H1 (cell line): Measurements from ENCODE around the gene KRTAP19-6. TPM values are rescaled to one million over a fixed set of nuclear protein-coding genes. Genes with fewer than 3 reads are reported as not detected.

ENCODE experiments used
- CTCF ChIA-PET: fragments of 300-600 bp; sonication (Branson Sonifier 250); formaldehyde crosslinking; loops from one replicate; lab custom pipeline; 2021; ENCODE audit not compliant: partially characterized antibody; lab: Charles Lee
- POLR2A ChIA-PET: fragments of 300-600 bp; sonication (Branson Sonifier 250); formaldehyde crosslinking; loops from one replicate; lab custom pipeline; 2021; ENCODE audit warnings: inconsistent platforms; ENCODE audit not compliant: partially characterized antibody; lab: Charles Lee
- DNase-seq, 2 experiments: peaks; one replicate each; pipeline versions ENCODE4 v3.0.0 to v3.0.0-alpha.2; 2010 to 2022; ENCODE audit warnings: low spot score in 2 of 2, low read depth in 1 of 2, mixed read lengths in 1 of 2
- FAIRE-seq: peaks from 2 replicates; lab custom pipeline; 2011; peaks lifted over from hg19 to GRCh38; lab: Jason Lieb, UNC
- H2AFZ ChIP-seq: 2 replicates; pipeline ENCODE4 v1.8.1; 2012; ENCODE audit warnings: low read length, inconsistent platforms
- H2AK5ac ChIP-seq: 2 replicates; pipeline ENCODE4 v1.6.1; 2013; ENCODE audit warnings: low read depth, low read length
- H2BK120ac ChIP-seq: replicated peaks from 2 replicates; pipeline ENCODE3; 2013; ENCODE audit warnings: low read depth, low read length, inconsistent platforms
- H2BK12ac ChIP-seq: 2 replicates; pipeline ENCODE4 v1.6.1; 2013; ENCODE audit warnings: low read depth, low read length
- H2BK15ac ChIP-seq: 2 replicates; pipeline ENCODE4 v1.6.1; 2013; ENCODE audit warnings: low read length
- H2BK20ac ChIP-seq: 2 replicates; pipeline ENCODE4 v1.6.1; 2013; ENCODE audit warnings: low read length
- H2BK5ac ChIP-seq: 2 replicates; pipeline ENCODE4 v1.6.1; 2013; ENCODE audit warnings: low read depth, low read length
- H3K14ac ChIP-seq: 2 replicates; pipeline ENCODE4 v1.6.1; 2013; ENCODE audit warnings: inconsistent platforms; ENCODE audit not compliant: insufficient read length
- H3K18ac ChIP-seq: 2 replicates; pipeline ENCODE4 v1.6.1; 2013; ENCODE audit warnings: low read length; ENCODE audit errors: extremely low read depth
- H3K23ac ChIP-seq: 2 replicates; pipeline ENCODE4 v1.6.1; 2013; ENCODE audit warnings: inconsistent platforms; ENCODE audit not compliant: insufficient read length
- H3K23me2 ChIP-seq: 2 replicates; pipeline ENCODE4 v1.6.1; 2013; ENCODE audit warnings: low read depth, low read length
- H3K27ac ChIP-seq: 2 replicates; pipeline ENCODE4 v1.6.1; 2011; ENCODE audit warnings: low read depth, low read length, inconsistent platforms
- H3K27me3 ChIP-seq, 4 experiments: replicated peaks in 1 of 4; 1 replicate in 1 of 4; 2 replicates in 3 of 4; pipeline versions ENCODE4 v1.6.1 to v1.8.1; 2011 to 2013; ENCODE audit warnings: low read length in 3 of 4, mild to moderate bottlenecking in 3 of 4, inconsistent platforms in 2 of 4, mixed read lengths in 2 of 4, moderate library complexity in 1 of 4; ENCODE audit not compliant: control insufficient read depth in 3 of 4, insufficient read depth in 3 of 4; ENCODE audit errors: extremely low read depth in 1 of 4
- H3K36me3 ChIP-seq, 4 experiments: 2 replicates each; pipeline versions ENCODE4 v1.6.1 to v1.8.1; 2011 to 2013; ENCODE audit warnings: mild to moderate bottlenecking in 4 of 4, low read length in 3 of 4, moderate library complexity in 2 of 4, control low read depth in 1 of 4, inconsistent platforms in 1 of 4; ENCODE audit not compliant: insufficient read depth in 4 of 4, control insufficient read depth in 2 of 4
- H3K4ac ChIP-seq: replicated peaks from 2 replicates; pipeline ENCODE3; 2013; ENCODE audit warnings: low read length, low read depth, mixed read lengths, inconsistent platforms; ENCODE audit not compliant: insufficient read length
- H3K4me1 ChIP-seq, 4 experiments: replicated peaks in 1 of 4; 1 replicate in 1 of 4; 2 replicates in 3 of 4; pipeline versions ENCODE4 v1.6.1 to v1.8.1; 2011 to 2013; ENCODE audit warnings: low read length in 3 of 4, inconsistent platforms in 2 of 4, mixed read lengths in 1 of 4; ENCODE audit not compliant: insufficient read depth in 4 of 4, control insufficient read depth in 3 of 4
- H3K4me2 ChIP-seq, 2 experiments: 2 replicates each; pipeline versions ENCODE4 v1.6.1 to v1.8.1; 2011 to 2013; ENCODE audit warnings: low read depth in 2 of 2, low read length in 2 of 2, control low read depth in 1 of 2, inconsistent platforms in 1 of 2, mild to moderate bottlenecking in 1 of 2; ENCODE audit not compliant: insufficient read depth in 1 of 2
- H3K4me3 ChIP-seq, 4 experiments: fragments of 200-600, 300-600 bp in 1 of 4; sonication (generic), shearing (Covaris generic), sonication (Bioruptor Twin) in 1 of 4; 2 replicates each; pipeline versions ENCODE4 v1.5.1 to v1.8.1; 2011 to 2016; ENCODE audit warnings: low read length in 4 of 4, low read depth in 3 of 4, control low read depth in 2 of 4, inconsistent platforms in 2 of 4, mild to moderate bottlenecking in 2 of 4, mixed read lengths in 1 of 4, moderate library complexity in 1 of 4; ENCODE audit not compliant: insufficient read depth in 2 of 4; ENCODE audit errors: extremely low read depth in 1 of 4
- H3K56ac ChIP-seq: replicated peaks from 2 replicates; pipeline ENCODE3; 2013; ENCODE audit warnings: low read depth, mild to moderate bottlenecking, mixed read lengths, low read length, inconsistent platforms; ENCODE audit not compliant: insufficient read length
- H3K79me1 ChIP-seq: 2 replicates; pipeline ENCODE4 v1.6.1; 2013; ENCODE audit warnings: low read depth, low read length, control low read depth
- H3K79me2 ChIP-seq, 2 experiments: 2 replicates each; pipeline versions ENCODE4 v1.6.1 to v1.8.1; 2012 to 2013; ENCODE audit warnings: low read length in 2 of 2, mild to moderate bottlenecking in 2 of 2, inconsistent platforms in 1 of 2; ENCODE audit not compliant: insufficient read depth in 2 of 2, control insufficient read depth in 1 of 2
- H3K9ac ChIP-seq, 4 experiments: replicated peaks in 1 of 4; 1 replicate in 1 of 4; 2 replicates in 3 of 4; pipeline versions ENCODE4 v1.6.1 to v1.8.1; 2011 to 2013; ENCODE audit warnings: low read depth in 3 of 4, low read length in 3 of 4, control low read depth in 2 of 4, mild to moderate bottlenecking in 2 of 4, moderate library complexity in 2 of 4, inconsistent platforms in 1 of 4; ENCODE audit errors: extremely low read depth in 1 of 4
- H3K9me3 ChIP-seq, 2 experiments: 2 replicates each; pipeline versions ENCODE4 v1.6.1 to v1.8.1; 2012 to 2013; ENCODE audit warnings: mild to moderate bottlenecking in 2 of 2, moderate library complexity in 2 of 2, control low read depth in 1 of 2, inconsistent platforms in 1 of 2, low read depth in 1 of 2, low read length in 1 of 2, mixed read lengths in 1 of 2; ENCODE audit not compliant: insufficient read depth in 2 of 2
- H4K20me1 ChIP-seq, 2 experiments: replicated peaks in 1 of 2; 2 replicates each; pipeline versions ENCODE3 to v1.8.1; 2011 to 2013; ENCODE audit warnings: inconsistent platforms in 2 of 2, low read length in 2 of 2, mild to moderate bottlenecking in 1 of 2; ENCODE audit not compliant: insufficient read depth in 2 of 2, control insufficient read depth in 1 of 2
- H4K5ac ChIP-seq: 2 replicates; pipeline ENCODE4 v1.6.1; 2013; ENCODE audit warnings: low read length, low read depth, mixed read lengths, inconsistent platforms; ENCODE audit not compliant: insufficient read length
- H4K8ac ChIP-seq: 2 replicates; pipeline ENCODE4 v1.8.0; 2013; ENCODE audit warnings: mild to moderate bottlenecking, moderate library complexity, low read length, inconsistent platforms; ENCODE audit not compliant: insufficient read depth; ENCODE audit errors: extremely low read depth
- H4K91ac ChIP-seq: replicated peaks from 2 replicates; pipeline ENCODE3; 2013; ENCODE audit warnings: low read length, mixed read lengths, inconsistent platforms; ENCODE audit not compliant: insufficient read length
- ATF2 ChIP-seq: IDR thresholded peaks from 2 replicates; pipeline ENCODE4 v1.6.1; 2012; ENCODE audit warnings: low read length, inconsistent platforms
- BCL11A ChIP-seq, 2 experiments: IDR thresholded peaks; one replicate each; pipeline ENCODE4 v1.6.1; 2011; ENCODE audit warnings: low read depth in 2 of 2, low read length in 2 of 2, mild to moderate bottlenecking in 2 of 2
- BRCA1 ChIP-seq: IDR thresholded peaks from 2 replicates; pipeline ENCODE4 v1.6.1; 2012; ENCODE audit warnings: low read depth, low read length, improper control_type of control experiment
- CHD1 ChIP-seq: IDR thresholded peaks from 2 replicates; pipeline ENCODE4 v1.6.1; 2012; ENCODE audit warnings: low read depth, low read length, improper control_type of control experiment
- CHD2 ChIP-seq: IDR thresholded peaks from 2 replicates; pipeline ENCODE4 v1.6.1; 2012; ENCODE audit warnings: low read length, improper control_type of control experiment
- EP300 ChIP-seq, 2 experiments: IDR thresholded peaks; 1 replicate in 1 of 2; 2 replicates in 1 of 2; pipeline ENCODE4 v1.6.1; 2011 to 2012; ENCODE audit warnings: low read depth in 2 of 2, low read length in 2 of 2, mild to moderate bottlenecking in 2 of 2, borderline replicate concordance in 1 of 2, inconsistent platforms in 1 of 2, moderate library complexity in 1 of 2
- FOSL1 ChIP-seq: IDR thresholded peaks from 2 replicates; pipeline ENCODE4 v1.6.1; 2011; ENCODE audit warnings: mild to moderate bottlenecking, low read depth, low read length, moderate library complexity; ENCODE audit not compliant: insufficient read depth
- KDM5A ChIP-seq: fragments of 200-600 bp; IDR thresholded peaks from 2 replicates; pipeline ENCODE4 v1.7.1; 2012; ENCODE audit warnings: mild to moderate bottlenecking, low read length, inconsistent platforms, mixed read lengths
- NANOG ChIP-seq: IDR thresholded peaks from 2 replicates; pipeline ENCODE4 v1.6.1; 2011; ENCODE audit warnings: low read length, low read depth, mild to moderate bottlenecking, inconsistent platforms; ENCODE audit not compliant: insufficient read depth, poor library complexity, severe bottlenecking
- RAD21 ChIP-seq, 2 experiments: IDR thresholded peaks in 1 of 2; conservative IDR thresholded peaks in 1 of 2; 2 replicates each; pipeline ENCODE4 v1.6.1; 2011; ENCODE audit warnings: low read depth in 2 of 2, low read length in 2 of 2, improper control_type of control experiment in 1 of 2, inconsistent platforms in 1 of 2, mild to moderate bottlenecking in 1 of 2, moderate library complexity in 1 of 2
- SIRT6 ChIP-seq: IDR thresholded peaks from one replicate; pipeline ENCODE4 v1.7.1; 2012; ENCODE audit warnings: low read length, inconsistent platforms
- SP2 ChIP-seq: IDR thresholded peaks from 2 replicates; pipeline ENCODE4 v1.6.1; 2012; ENCODE audit warnings: mild to moderate bottlenecking, low read length, inconsistent platforms
- ZNF274 ChIP-seq: IDR thresholded peaks from 2 replicates; pipeline ENCODE4 v1.7.0; 2012; ENCODE audit warnings: low read length, borderline replicate concordance; ENCODE audit errors: extremely low read depth
- WGBS, 2 experiments: shearing (Covaris generic) in 1 of 2; methylation state at CpG; one replicate each; pipeline versions ENCODE4 v1.1.6 to v1.1.7; 2013 to 2015; ENCODE audit warnings: low lambda C conversion rate in 2 of 2, mixed read lengths in 2 of 2, inconsistent platforms in 1 of 2, low coverage in 1 of 2, missing lambda C conversion rate in 1 of 2; ENCODE audit not compliant: insufficient replicate concordance in 2 of 2, insufficient coverage in 1 of 2, insufficient read length in 1 of 2; ENCODE audit errors: extremely low coverage in 1 of 2, missing lambda C conversion rate in 1 of 2; 5-methylcytosine and 5-hydroxymethylcytosine counted together
- polyA plus RNA-seq, 7 experiments: library from polyadenylated mRNA; depleted of rRNA in 3 of 7; stranded (reverse) in 5 of 7; unstranded in 2 of 7; fragments of >200 nt in 5 of 7; fragments of 200-250 nt in 2 of 7; gene quantifications; 1 replicate in 5 of 7; 2 replicates in 1 of 7; 4 replicates in 1 of 7; pipeline versions ENCODE4 v1.2.1 to v1.2.3, GENCODE V29; 2011 to 2013; ENCODE audit warnings: missing spikeins in 2 of 7, mixed read lengths in 2 of 7
- total RNA-seq: library from RNA; stranded (reverse); fragmentation: NEBNext Ultra II Directional; extraction: Animal tissue kit (Norgen Biotek cat#: 25700); gene quantifications from 2 replicates; pipeline ENCODE4 v1.2.1, GENCODE V29; 2021

KRTAP19-6 gene
- total and polyA plus RNA-seq, 2 of the 8 experiments (the other 6 are each of a cell fraction or from before 2014, with no cell fraction given), result not detected

- Histone ChIP-seq H2AFZ (no peak overlapping the region), H2BK12ac (no peak overlapping the region), H3K23me2 (no peaks in the 10 kb centered on the region), H3K79me2 (no peaks in the 10 kb centered on the region), H4K8ac (no peak overlapping the region), H2BK20ac (no peak overlapping the region), H2BK5ac (no peak overlapping the region), H3K14ac (no peak overlapping the region), H2BK120ac (no peak overlapping the region), H3K4me3 (no peak overlapping the region), H3K23ac (no peak overlapping the region), H3K4me1 (no peaks in the 10 kb centered on the region), H3K27ac (no peak overlapping the region), H3K27me3 (no peaks in the 10 kb centered on the region), H3K36me3 (peaks cover 0 to 3% (median 0%) of the 10 kb centered on the region in 4 experiments; a peak in 1 of 8 replicates), H2BK15ac (no peak overlapping the region), H4K20me1 (no peaks in the 10 kb centered on the region), H3K4me2 (no peak overlapping the region), H4K91ac (no peak overlapping the region), H4K5ac (no peak overlapping the region), H2AK5ac (no peak overlapping the region), H3K56ac (no peak overlapping the region), H3K79me1 (no peaks in the 10 kb centered on the region), H3K9ac (no peak overlapping the region), H3K9me3 (peaks cover 0 to 4% of the 10 kb centered on the region in 2 experiments; a peak in 1 of 4 replicates), H3K18ac (no peak overlapping the region), H3K4ac (no peak overlapping the region)
- no peak for FAIRE-seq
- CTCF ChIA-PET, result no interaction called here
- POLR2A ChIA-PET, result no interaction called here
- 100% methylated on average over 1 of the region's 1 CpG; no CpG with 5 or more reads in 1 of the 2 experiments for WGBS, 2 experiments
- DNase-seq, result no peak
- TF ChIP-seq ZNF274 (no peak), BRCA1 (no peak), CHD1 (no peak), ATF2 (no peak), CHD2 (no peak), SP2 (no peak), FOSL1 (no peak), BCL11A (IDR thresholded peaks at IDR 0.05; ENCODE audit: low read depth in 2 of 2, low read length in 2 of 2) (no peak), EP300 (IDR thresholded peaks at IDR 0.05; ENCODE audit: borderline replicate concordance in 1 of 2, low read depth in 2 of 2, low read length in 2 of 2) (no peak), KDM5A (no peak), SIRT6 (no peak), NANOG (no peak), RAD21 (IDR thresholded peaks at IDR 0.05 in 1 of 2, conservative IDR thresholded peaks at IDR 0.05 in 1 of 2; ENCODE audit: low read depth in 2 of 2, low read length in 2 of 2) (no peak)
Observed at GRCh38 chr21:30518876-30519275, 22.8 kb downstream of the KRTAP19-6 start.
